Fibroblast of mammary gland (primary cell): Measurements from ENCODE around the gene DISC1.

ENCODE experiments used
- DNase-seq: peaks from one replicate; pipeline ENCODE4 v3.0.0-alpha.2; 2010; ENCODE audit warnings: low read depth
- H3K4me3 ChIP-seq: 2 replicates; pipeline ENCODE4 v1.5.1; 2011; ENCODE audit warnings: low read depth, mild to moderate bottlenecking, low read length, moderate library complexity; ENCODE audit not compliant: control insufficient read depth
- TF ChIP-seq, protein P1 (sequence below): conservative IDR thresholded peaks from 2 replicates; pipeline ENCODE4 v1.5.1; 2011; ENCODE audit warnings: low read depth, low read length, inconsistent platforms; ENCODE audit not compliant: control insufficient read depth, insufficient read depth

Gene DISC1

DNA sequence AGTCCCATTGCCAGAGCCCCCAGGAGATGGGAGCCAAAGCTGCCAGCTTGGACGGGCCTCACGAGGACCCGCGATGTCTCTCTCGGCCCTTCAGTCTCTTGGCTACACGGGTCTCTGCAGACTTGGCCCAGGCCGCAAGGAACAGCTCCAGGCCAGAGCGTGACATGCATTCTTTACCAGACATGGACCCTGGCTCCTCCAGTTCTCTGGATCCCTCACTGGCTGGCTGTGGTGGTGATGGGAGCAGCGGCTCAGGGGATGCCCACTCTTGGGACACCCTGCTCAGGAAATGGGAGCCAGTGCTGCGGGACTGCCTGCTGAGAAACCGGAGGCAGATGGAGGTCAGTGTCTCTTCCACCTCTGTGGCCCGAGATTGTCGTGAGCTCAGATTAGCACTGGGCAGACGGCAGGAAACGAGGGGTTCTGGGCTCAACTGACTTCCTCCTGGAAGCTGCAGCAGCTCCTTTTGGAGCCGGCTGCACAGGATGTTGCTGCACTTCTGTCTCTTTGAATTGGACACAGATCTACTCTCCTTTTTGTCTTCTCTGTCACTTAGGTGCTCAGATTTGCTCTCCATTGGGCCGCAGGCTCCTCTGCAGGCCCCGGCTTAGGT lies 68.0 kb downstream of the DISC1 start:
- TF ChIP-seq, protein P1, sequence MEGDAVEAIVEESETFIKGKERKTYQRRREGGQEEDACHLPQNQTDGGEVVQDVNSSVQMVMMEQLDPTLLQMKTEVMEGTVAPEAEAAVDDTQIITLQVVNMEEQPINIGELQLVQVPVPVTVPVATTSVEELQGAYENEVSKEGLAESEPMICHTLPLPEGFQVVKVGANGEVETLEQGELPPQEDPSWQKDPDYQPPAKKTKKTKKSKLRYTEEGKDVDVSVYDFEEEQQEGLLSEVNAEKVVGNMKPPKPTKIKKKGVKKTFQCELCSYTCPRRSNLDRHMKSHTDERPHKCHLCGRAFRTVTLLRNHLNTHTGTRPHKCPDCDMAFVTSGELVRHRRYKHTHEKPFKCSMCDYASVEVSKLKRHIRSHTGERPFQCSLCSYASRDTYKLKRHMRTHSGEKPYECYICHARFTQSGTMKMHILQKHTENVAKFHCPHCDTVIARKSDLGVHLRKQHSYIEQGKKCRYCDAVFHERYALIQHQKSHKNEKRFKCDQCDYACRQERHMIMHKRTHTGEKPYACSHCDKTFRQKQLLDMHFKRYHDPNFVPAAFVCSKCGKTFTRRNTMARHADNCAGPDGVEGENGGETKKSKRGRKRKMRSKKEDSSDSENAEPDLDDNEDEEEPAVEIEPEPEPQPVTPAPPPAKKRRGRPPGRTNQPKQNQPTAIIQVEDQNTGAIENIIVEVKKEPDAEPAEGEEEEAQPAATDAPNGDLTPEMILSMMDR, result no peak
- H3K4me3 ChIP-seq, result no peak overlapping the region
- DNase-seq, result no peak

DNA sequence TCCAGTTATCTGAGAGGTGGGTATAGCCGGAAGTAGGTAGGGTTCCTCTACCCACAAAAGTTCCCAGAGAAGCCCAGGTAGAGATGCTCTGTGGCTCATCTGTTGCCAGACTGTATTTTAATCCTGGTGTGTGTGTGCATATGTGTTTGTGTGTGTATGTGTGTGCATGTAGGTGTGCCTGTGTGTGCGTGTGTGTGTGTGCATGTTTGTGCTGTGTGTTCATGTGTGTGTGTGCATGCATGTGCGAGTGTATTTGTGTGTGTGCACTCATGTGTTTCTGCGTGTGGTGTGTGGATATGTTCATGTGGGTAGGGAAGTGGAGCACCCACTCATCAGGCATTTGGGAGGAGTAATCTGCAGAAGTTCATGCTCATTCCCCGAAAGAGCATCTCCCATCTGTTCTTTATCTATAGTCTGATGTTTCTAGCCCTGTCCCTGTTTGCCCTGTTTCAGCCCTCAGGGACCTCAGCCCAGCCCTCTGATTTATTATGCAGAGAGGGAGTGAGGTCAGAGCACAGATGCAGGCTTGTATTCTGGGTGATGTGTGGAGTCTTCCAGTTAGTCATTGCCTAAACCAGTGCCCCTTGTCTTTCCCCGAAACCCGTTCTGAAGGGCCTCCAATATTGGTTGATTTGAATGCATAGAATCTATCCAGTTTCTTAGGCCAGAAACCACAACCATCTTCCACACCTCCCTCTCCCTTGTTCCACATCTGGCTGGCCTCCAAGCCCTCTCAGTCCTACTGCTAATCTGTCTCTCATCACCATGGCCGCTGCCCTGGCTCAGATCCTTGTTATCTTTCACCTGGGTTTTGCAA lies 69.1 kb downstream of the DISC1 start:
- no peak overlapping the region for H3K4me3 ChIP-seq
- peak; percentile 53 for DNase-seq

DNA sequence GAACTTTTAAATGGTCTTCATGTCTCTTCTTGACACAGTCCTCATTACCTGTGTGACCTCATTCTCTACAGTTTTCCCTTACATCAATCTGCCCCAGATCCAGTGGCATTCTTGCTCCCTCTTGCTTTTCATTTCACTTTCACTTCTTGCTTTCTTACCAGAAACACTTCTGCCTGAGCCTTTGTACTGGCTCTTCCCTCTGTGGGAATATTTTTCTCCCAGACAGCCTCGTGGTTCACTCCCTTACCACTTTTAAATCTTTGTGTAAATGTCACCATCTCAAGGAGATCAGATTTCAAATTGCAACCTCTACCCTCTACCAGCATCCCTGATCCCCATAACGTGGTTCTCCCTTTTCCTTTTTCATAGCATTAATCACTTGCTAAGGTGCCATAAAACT lies 73.2 kb downstream of the DISC1 start:
- no peak overlapping the region for H3K4me3 ChIP-seq
- DNase-seq, result no peak

More for the DNA sequence above, 69.1 kb downstream of the DISC1 start:
- TF ChIP-seq, protein P1, result no peak

DNA sequence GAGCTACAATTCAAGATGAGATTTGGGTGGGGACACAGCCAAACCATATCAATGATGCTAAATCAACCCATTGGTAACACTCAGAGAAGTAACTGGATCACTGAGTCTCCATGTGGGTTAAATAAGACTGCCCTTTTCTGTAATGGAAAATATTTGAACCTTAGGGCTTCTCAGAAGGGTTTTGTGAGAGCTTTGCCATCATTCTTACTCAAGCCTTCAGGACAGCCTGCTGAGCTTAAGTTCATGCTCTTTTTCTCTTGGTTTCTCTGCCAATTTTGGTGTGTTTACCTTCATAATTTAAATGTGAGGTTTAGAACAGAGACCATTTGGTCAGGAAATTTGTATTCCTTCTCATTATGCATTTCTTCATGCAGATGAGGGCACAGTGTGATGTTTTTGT lies 74.7 kb downstream of the DISC1 start:
- DNase-seq, result no peak
- TF ChIP-seq, protein P1, result no peak
- no peak overlapping the region for H3K4me3 ChIP-seq

More for the DNA sequence above, 73.2 kb downstream of the DISC1 start:
- TF ChIP-seq, protein P1, result no peak

DNA sequence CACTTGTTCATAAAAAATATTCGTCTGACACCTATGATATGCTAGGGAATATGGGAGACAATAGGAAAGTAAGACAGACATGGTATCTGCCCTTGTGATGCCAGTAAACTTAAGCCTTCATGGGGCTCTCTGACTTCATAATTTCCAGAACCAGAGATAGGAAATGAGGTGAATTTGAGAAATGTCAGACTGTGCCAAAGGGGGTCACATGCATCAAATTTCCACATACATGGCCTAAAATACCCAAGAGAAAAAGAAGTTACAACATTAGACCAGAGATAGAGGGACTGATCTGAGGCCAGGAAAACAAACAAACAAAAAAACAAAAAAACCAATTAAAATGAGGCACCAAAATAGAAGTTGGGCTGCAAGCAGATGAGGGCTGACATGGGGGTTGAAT lies 75.7 kb downstream of the DISC1 start:
- no peak for DNase-seq
- H3K4me3 ChIP-seq, result no peak overlapping the region
- TF ChIP-seq, protein P1, result no peak

DNA sequence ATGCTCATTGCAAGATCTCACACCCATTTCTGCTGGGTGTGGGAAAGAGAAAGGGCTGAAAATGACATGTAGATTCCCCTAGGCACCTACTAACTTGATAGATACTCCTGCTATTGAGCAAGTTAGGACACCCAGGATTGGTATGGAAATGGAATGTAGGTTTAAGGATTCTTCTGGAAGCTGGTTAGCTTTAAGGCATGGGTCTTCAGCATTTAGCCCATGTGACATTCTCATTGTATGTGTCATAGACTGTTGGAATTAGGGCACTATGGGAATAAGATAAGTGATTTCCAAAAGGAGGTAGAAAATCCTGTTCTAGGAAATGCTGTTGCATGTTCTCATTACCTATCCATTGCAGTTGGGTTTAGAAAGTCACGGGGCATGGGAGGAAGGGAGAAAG lies 76.2 kb downstream of the DISC1 start:
- TF ChIP-seq, protein P1, result no peak
- DNase-seq, result no peak
- H3K4me3 ChIP-seq, result no peak overlapping the region
